ENCODE data around the gene STN1.

DNA sequence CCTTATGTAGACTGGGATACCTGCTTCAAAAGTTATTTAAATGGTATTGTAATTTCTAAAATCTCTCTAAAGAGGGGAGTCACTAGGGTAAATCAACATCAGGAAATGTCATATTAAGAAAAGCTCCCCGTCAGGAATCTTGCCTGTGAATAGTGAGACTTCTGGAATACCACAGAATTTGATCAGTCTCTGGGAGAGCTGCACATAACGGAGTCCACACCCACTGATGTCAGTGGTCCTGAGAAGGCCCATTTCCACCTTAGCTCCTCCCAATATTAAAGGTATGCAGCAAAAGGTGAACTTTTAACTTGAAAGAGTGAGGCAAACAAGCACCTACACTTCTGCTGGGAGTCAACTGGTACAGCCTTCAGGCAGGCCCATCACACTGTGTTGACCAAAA lies 27.3 kb downstream of the STN1 start:
- TF ChIP-seq CREB1 (IDR thresholded peaks at IDR 0.05) (no peak), POLR2A (IDR thresholded peaks at IDR 0.05; ENCODE audit: control extremely low read depth in 1 of 2, low read depth in 2 of 2, low read length in 2 of 2) (no peak)

All from H1 (cell line).